HG03571 (cell line): Measurements from ENCODE around the gene HDLBP.
"Not testable (repeated sequence)": the region's sequence is repeated elsewhere in the genome, so short reads cannot be mapped to it uniquely, and the experiment has no call there.

Experiments used
- ATAC-seq: cut with Tn5 transposase; IDR thresholded peaks from one replicate; pipeline ENCODE4 v1.9.1; 2021; ENCODE audit not compliant: unreplicated experiment

Gene HDLBP

DNA sequence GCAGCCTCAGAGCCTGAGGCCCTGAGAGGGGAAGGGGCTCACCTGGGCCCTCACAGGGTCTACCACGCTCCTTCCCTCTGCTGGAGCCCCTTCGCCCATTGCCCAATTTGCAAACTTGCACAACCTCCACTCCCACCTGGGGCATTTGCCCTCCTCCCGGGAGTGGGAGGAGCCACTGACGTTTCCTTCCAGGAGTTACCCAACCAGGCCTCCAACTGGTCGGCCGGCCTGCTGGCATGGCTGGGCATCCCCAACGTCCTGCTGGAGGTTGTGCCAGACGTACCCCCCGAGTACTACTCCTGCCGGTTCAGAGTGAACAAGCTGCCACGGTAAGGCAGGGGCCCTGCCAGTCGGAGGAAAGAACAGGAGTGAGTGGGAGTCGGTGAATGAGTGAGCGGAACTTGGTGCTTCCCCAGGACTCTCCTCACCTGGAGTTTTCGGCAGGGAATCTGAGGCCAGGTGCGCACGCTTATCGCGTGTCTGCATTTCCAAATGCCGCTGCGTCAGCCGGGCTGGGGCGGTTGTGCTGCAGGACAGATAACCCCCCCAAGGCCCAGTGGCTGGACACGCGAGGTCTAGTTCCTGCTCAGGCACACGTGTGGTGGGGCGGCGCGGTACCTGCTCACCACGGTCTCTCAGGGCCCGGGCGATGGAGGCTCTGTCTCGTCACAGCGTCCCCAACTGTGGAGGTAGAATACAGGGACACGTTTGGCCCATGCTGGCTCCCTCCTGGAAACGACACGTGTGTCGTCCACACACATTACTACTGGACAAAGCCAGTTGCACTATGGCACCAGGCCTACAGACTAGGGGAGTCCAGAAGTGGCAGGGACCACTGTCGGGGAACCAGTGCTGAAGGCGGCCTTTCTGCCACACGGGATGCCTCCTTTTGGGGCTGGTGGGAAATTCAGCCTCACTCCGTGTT lies 115.3 kb downstream of the HDLBP start:
- no peak for ATAC-seq

DNA sequence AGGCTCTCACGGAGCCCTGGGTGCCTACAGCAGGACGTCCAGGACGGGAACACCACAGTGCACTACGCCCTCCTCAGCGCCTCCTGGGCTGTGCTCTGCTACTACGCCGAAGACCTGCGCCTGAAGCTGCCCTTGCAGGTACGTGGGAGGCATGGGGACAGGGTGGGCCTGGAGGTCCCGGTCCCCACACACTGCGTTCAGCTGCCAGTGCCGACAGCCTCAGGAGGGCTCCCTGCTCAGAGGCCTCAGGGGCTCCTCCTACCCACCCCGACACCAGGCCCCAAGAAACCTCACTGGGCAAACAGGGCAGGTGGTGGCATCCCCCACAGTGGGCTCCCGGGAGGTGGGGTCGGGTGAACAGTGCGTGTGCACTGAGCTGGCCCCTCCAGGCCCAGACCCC lies 116.2 kb downstream of the HDLBP start:
- ATAC-seq, result no peak

DNA sequence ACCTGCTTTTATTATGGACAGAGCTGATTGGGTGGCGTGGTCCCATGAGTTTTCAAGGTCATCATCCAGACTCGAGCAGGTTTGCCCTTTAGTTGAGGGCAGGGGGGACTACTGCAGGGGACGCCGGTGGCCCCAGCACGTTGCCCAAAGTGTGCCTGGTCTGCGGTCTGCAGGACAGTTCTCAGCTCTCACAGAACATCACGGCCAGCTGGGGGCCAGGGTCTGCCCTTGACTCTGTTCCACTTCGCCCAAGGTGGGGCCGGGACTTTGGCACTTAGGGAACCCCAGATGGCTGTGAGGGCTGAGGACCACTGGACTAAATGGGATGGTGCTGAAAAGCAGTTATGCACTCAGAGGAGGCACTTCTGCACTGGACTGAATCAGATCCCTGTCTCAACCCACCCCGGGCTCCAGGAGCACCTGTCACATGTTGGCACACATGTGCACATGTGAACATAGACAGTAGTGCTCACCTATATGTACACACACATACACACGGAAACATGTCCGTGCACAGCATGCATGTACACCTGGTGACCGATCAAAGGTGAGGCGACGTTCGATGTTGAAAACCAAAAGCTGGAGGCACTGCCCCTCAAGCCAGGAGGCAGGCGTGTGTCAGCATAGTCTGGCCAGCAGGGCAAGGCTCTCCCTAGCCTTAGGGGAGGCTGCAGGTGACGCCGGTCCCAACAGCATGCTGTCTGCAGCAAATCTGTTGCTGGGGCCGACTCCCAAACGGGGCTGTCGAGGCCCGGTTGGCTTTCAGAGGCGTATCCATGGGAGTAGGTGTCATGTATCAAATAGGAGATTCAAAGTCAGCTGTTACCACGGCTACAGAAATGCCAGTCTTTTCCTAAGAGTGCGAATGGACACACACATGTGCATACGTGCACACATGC lies 116.8 kb downstream of the HDLBP start:
- no peak for ATAC-seq

DNA sequence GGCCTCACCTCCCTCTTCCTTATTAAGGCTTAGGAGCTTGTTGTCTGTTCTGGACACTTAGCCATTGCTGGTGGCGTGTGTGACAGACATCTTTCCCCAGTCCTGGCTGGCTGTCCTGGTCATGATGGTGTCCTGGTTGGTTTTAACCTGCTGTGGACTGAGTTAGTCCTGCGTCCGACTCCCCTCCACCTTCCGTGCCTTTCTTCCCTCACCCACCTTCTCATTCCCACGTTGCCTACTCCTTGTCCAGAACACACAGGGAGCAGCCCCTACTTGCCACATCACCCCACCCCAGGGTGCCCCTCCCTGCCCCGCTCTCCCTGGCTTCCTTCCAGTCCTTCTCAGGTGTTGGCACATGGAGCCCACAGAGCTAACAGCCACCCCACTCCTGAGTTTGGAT lies 117.5 kb downstream of the HDLBP start:
- ATAC-seq, result no peak

DNA sequence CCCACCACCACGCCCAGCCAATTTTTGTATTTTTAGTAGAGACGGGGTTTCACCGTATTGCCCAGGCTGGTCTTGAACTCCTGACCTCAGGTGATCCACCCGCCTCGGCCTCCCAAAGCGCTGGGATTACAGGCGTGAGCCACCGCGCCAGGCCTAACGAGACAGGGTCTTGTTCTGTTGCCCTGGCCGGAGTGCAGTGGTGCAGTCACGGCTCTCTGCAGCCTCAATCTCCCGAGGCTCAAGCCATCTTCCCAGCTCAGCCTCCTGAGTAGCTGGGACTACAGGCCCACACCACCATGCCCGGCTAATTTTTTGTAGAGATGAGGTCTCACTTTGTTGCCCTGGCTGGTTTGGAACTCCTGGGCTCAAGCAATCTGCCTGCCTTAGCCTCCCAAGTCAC lies 118.2 kb downstream of the HDLBP start:
- ATAC-seq, result not testable (repeated sequence)

DNA sequence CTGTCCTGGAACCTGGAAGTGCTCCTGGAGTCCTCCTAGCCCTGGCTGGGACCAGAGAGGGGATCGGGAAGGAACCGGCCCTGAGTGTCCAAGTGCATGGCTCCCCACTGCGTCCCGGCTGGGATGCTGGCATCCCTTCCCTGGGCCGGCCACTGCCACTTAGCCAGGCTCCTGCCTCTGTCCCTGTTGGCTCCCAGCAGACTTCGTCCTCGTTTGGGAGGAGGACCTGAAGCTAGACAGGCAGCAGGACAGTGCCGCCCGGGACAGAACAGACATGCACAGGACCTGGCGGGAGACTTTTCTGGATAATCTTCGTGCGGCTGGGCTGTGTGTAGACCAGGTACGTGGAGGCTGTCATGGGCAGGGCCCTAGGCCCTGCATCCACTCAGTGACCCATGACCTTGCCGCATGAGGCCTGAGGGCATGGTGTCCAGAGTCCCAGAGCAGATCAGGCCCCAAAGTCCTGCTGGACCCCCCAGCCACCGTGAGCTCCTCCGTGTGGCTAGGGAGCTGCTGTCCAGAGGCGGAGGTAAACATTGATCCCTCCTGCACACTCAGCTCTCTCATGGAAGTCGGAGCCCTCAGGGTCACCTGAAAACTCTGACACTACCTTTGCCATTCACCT lies 119.9 kb downstream of the HDLBP start:
- ATAC-seq, result no peak

DNA sequence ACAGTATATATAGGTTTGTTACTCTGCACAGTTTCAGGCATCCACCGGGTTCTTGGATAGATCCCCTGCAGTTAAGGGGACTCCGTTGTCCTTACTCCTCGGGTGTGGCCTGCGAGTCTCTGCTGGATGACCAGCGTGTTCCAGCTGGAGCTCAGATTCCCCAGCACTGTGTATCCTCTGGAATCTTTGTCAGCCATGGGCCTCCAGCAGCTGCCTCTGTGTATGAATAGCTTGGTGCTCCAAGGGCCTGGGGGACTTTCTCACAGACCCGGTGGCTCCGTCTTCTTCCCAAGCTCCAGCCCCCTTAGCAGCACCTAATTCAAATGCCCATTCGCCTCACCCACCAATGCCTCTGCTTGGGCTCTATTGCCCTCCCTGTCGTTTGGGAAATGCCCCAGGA lies 120.7 kb downstream of the HDLBP start:
- no peak for ATAC-seq

DNA sequence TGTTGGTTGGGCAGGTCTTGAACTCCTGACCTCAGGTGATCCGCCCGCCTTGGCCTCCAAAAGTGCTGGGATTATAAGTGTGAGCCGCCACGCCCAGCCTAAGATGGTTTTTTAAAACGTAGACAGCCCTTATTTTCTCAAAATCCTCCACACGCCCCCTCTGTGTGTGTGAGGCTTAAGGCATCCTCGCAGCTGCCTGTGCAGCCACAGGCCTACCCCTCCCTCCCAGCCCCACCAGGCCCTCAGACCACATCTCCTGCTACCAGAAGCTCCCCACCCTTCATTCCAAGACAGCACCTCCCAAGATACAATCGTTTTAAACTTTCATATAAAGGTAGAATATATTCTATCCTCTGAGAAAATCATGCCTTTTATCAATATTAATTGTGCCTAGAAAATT lies 122.2 kb downstream of the HDLBP start:
- ATAC-seq, result no peak

DNA sequence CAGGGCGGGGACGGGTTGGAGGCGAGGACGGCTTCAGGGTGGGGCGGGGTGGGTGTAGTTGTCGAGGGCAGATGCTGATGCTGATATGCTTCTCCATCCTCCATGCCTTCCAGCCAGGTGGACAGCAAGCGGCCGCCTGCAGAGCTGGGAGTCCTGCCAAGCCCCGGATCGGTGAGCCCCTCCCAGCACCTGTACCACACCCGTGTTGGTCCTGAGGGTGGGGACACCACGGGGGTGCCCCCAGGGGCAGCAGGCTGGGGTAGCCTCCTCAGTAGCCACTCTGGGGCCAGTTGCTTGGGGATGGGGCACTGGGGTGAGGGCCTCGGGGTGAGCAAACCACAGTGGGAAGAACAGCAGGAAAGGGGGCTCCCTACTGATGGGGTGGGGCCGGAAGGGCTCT lies 124.4 kb downstream of the HDLBP start:
- ATAC-seq, result no peak

DNA sequence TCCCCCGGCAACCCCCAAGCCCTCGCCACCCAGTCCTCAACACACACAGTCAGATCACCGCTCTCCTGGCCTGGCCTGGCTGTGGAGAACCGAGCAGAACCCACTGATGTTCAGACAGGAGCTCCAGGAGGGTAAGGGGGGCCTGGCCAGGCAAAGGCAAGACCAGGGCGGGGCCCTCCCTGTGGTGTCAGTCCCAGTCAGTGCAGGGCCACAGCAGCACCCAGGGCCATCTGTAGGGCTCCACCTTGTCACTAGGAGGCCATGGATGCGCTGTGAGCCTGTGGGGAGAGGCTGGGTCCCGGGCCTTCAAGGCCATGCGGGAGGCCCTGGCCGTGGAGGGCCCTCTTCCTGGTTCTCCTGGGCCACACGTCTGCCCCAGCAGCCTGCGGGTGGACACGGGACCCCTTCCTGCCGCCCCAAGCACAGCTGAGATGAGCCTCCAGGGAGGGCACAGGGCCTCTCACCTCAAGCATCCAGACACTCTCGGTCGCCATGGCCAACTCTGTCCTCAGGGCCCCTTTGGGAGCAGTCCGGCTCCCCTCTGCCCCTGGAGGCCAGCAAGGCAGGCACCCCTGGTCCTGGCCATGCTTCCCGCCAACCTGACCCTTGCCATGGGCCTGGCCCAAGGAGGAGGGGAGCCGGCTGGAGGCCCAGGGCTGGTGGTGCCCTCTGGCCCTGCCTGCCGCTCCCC lies 125.0 kb downstream of the HDLBP start:
- ATAC-seq, result no peak

DNA sequence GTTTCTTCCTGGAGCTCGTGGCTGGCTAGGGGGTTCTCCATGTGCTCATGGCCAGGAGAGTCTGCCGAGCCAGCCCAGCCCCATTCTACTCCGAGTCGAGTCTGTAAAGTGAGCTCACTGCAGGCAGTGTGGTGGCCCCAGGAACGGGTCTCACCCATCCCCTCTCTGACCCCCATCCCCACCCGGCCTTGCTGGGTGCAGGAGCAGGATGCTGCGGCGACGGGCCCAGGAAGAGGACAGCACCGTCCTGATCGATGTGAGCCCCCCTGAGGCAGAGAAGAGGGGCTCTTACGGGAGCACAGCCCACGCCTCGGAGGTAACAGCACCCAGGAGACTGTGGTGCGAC lies 125.6 kb downstream of the HDLBP start:
- no peak for ATAC-seq

DNA sequence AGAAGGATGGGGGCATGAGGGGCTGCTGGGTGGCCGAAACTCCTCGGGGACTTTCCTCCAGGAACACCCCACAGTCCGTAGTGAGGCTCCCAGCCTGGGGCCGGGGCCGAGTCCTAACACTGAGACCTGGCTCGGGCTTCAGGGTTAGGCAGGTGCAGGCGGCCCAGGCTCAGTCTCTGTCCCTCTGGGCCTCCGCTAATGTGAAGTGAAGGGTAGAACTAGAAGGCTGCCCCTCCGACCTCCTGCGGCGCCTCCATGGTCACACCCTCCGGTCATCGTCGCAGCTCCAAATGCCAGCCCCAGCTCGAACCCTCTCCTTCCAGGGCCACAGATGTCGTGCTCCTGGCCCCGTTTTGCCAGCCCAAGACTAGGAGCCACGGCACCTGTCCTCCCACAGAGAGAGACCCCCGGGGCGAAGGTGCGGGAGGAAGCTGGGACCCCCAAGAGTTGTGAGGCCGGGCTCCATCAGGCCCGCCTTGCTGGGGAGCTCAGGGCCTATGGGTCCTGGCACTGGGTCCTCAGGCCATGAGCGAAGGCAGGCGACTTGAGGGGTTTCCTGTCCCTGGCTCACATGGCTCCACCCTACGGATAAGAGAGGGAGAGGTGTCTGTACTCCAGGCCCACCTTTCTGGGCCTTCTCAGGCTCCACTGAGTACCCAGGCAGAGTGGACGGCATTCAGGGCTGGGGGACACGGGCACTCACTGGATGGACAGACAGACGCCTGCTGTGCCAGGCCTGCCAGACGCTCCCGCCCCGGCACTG lies 126.2 kb downstream of the HDLBP start:
- ATAC-seq, result no peak

DNA sequence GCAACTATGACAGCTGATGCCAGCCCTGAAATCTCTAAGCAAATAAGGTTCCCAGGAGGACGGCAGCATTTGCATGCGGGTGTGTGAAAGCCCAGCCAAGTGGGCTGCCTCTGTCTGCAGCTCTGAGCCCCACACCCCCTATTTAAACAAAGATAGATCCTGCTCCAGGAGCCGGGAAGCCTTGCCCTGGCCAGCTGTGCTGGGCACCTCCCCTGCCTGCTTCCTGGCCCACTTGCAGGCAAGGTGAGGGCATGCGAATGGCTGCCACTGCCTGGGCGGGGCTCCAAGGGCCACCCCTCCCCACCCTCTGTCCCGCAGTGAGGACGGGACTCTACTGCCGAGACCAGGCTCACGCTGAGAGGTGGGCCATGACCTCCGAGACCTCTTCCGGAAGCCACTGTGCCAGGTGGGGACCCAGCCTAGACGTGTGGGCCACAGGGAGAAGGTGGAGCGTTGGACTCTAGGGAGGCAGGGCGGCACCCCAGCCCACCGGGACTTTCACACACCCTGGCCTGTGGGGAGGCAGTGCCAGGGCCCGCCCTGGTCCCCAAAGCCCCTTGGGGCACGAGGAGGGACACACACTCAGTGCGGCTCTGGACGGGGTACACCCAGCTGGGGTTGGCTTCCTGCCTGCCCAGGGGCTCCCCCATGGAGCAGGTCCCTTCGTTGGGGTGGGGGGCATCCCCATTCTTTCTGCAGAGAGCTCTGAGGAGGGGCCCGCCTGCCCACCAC lies 126.9 kb downstream of the HDLBP start, which contains the start of gene ANO7:
TSS of gene ANO7 (plus strand) at position 317 of the 732 bp plus-strand sequence. CDS start 1,387 bp downstream, outside the sequence.
- ATAC-seq, result no peak

DNA sequence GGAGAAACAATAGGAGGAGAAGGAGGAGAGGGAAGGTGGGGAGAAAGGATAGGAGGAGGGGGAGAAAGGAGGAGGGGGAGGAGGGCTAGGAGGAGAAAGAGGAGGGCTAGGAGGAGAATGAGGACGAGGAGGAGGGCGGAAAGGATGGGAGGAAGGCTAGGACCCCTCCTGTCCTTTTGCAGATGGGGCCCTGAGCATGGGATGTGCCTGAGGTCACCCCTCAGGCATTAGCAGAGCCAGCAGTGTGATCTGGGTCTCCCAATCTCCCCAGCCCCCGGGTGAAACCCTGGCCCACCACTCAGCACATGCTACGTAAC lies 127.6 kb downstream of the HDLBP start:
- ATAC-seq, result no peak

DNA sequence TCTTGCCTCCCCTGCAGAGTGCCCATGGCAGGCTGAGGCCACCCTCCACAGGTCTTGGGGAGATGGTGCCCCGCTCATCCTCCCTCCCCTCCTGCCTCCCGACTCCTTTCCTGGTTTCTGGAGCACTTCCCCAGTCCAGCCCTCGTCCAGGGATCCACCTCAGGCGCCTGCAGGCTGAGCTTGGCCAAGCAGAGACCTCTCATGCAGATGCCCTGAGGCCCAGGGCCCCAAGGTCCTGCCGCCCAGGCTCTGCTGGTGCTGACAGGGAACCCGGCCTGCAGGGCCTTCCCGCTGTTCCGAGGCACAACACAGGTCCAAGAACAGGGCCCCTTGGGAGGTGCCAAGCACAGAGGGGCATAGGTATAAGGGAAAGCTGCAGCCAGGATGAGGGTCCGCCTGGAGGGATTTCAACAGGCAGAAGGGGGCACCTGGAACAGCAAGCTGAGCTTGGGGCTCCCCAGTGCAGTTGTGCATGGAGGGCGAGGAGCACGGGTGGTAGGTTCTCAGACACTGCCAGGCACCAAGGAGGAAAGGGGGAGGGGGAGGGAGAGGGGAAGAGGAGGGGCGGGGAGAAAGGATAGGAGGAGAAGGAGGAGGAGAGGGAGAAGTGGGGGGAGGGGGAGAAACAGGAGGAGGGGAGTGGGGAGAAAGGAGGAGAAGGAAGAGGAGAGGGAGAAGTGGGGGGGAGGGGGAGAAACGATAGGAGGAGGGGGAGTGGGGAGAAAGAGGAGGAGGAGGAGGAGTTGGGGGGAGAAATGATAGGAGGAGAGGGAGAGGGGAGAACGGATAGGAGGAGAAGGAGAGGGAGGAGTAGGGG lies 128.2 kb downstream of the HDLBP start:
- ATAC-seq, result no peak

DNA sequence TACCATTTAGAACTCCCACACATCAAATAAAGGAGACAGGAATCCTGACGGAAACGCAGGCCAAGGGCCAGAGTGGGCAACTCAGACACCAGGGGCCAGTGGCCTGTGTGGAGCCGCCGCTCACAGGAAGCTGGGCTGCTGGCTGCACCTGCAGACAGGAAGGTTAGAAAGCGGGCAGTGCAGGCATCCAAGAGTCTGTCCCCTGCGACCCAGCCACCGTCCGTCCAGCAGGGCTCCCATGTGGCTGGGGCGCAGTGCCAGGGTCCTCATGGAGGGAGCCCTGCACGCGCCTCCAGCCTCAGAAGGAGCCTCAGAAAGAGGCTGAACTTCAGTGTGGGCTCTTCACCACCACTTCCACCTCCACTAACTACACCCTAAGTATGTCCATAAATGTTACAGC lies 129.5 kb downstream of the HDLBP start:
- ATAC-seq, result no peak

DNA sequence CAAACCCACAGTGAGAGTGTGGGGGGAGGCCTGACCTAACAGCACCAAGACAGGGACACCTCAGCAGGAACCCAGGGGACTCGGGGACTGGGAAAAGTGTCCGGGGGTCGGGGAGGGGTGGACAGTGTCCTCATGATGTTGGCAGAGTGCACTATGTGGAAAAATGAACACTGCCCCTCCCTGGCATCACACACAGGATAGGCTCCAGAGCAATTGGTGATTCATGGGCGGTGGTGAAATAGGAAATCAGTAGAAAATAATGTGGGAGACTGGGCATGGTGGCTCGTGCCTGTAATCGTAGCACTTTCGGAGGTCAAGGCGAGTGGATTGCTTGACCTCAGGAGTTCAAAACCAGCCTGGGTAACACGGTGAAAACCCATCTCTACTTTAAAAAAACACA lies 130.6 kb downstream of the HDLBP start:
- ATAC-seq, result no peak

DNA sequence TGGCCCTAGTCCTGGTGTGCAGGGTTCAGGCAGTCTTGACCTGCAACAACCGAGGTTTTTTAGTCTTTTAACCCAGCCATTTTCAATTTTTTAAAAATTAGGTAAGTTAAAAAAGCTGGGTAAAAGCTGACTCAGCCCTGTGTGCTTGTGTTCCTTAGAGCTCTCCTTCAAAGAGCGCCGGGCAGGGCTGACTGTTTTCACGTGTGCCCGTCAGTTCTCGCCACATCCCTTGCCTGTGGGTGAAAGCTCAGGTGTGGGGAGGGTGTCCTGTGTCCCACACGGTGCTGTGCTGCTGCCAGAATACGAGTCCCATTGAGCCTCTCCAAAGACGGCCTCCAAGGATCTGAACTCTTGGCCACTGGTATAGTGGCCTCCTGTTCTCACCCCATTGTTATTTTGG lies 132.3 kb downstream of the HDLBP start:
- no peak for ATAC-seq
